Lower leg skin (tissue), 4 donors: ENCODE measurements around the gene GAL3ST2. TPM values are rescaled to one million over a fixed set of nuclear protein-coding genes. Genes with fewer than 3 reads are reported as not detected.

ENCODE experiments used
- DNase-seq, 2 donors: peaks; one replicate each; pipeline ENCODE4 v3.0.0-alpha.2; 2019; ENCODE audit warnings: low spot score in 2 of 2
- H3K4me3 ChIP-seq: fragments of 200-600 bp; sonication (generic); 2 replicates; pipeline ENCODE4 v1.5.1; 2017; ENCODE audit warnings: mild to moderate bottlenecking, low read depth; ENCODE audit not compliant: poor library complexity, severe bottlenecking
- POLR2A ChIP-seq, 2 donors: fragments of 450-650 bp; IDR thresholded peaks; one replicate each; pipeline ENCODE4 v1.6.1; 2016 to 2017; ENCODE audit warnings: antibody characterized with exemption in 2 of 2, mild to moderate bottlenecking in 1 of 2, moderate library complexity in 1 of 2
- WGBS, 2 donors: methylation state at CpG; one replicate each; pipeline ENCODE4 v1.1.5; 2018; 5-methylcytosine and 5-hydroxymethylcytosine counted together
- intact Hi-C: fragments of 100-400 bp; cut with DNase I; formaldehyde crosslinking; loops from one replicate; pipeline ENCODE4 v1.15.0; 2023; ENCODE audit warnings: low total_unique reads
- total RNA-seq, 4 donors: library from RNA; depleted of rRNA; stranded (reverse); fragments of >200 nt; gene quantifications; one replicate each; pipeline ENCODE4 v1.1.0, GENCODE V29; 2016
- TF ChIP-seq, protein P1 (sequence below), 3 donors: fragments of 450-650 bp; IDR thresholded peaks; one replicate each; pipeline ENCODE4 v1.5.1; 2016; ENCODE audit warnings: antibody characterized with exemption in 3 of 3, mild to moderate bottlenecking in 3 of 3, moderate library complexity in 2 of 3

The GAL3ST2 gene
- total RNA-seq, 4 donors from 2014 or later: 0.34 to 4.7 (median 0.54) TPM

DNA sequence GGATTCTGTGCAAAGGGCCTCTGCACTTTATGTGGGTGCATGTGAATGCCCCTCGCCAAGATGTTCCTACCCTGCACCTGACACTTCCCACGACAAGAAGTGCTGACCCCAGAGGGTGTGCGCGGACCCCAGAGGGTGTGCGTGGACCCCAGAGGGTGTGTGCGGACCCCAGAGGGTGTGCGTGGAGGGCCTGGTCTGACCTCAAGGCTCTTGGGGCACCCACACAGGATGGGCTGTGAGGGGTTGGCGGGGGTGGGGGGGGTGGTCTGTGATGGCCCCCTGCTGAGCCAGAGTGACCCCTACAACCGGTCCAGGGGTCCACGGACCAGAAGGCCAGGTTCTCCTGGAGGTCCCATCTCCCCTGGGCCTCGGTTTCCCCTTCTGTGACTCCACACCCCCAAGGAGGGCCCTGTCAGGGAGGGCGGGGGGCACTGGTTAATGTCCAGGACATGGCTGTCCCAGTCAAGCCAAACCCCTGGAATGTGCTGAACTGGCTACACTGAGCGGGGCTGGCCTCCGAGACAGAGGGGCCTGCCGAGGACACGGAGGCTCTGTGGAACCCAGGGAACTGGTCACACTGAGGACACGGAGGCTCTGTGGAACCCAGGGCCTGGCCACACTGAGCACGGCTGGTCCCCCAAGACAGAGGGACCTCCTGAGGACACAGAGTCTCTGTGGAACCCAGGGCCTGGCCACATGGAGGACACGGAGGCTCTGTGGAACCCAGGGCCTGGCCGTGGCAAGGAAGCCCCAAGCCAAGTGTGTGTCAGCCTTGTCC lies 35.5 kb downstream of the GAL3ST2 start:
- DNase-seq: peak in 1 of 2 donors; percentile 84
- WGBS, 2 donors: 87 to 92% methylated on average over 16 to 19 of the region's 20 CpGs
- TF ChIP-seq, protein P1, sequence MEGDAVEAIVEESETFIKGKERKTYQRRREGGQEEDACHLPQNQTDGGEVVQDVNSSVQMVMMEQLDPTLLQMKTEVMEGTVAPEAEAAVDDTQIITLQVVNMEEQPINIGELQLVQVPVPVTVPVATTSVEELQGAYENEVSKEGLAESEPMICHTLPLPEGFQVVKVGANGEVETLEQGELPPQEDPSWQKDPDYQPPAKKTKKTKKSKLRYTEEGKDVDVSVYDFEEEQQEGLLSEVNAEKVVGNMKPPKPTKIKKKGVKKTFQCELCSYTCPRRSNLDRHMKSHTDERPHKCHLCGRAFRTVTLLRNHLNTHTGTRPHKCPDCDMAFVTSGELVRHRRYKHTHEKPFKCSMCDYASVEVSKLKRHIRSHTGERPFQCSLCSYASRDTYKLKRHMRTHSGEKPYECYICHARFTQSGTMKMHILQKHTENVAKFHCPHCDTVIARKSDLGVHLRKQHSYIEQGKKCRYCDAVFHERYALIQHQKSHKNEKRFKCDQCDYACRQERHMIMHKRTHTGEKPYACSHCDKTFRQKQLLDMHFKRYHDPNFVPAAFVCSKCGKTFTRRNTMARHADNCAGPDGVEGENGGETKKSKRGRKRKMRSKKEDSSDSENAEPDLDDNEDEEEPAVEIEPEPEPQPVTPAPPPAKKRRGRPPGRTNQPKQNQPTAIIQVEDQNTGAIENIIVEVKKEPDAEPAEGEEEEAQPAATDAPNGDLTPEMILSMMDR (IDR thresholded peaks at IDR 0.05): no peak
- no peak for TF ChIP-seq POLR2A (IDR thresholded peaks at IDR 0.05)
- intact Hi-C loops: no loop called here
- H3K4me3 ChIP-seq: no peak overlapping the region

DNA sequence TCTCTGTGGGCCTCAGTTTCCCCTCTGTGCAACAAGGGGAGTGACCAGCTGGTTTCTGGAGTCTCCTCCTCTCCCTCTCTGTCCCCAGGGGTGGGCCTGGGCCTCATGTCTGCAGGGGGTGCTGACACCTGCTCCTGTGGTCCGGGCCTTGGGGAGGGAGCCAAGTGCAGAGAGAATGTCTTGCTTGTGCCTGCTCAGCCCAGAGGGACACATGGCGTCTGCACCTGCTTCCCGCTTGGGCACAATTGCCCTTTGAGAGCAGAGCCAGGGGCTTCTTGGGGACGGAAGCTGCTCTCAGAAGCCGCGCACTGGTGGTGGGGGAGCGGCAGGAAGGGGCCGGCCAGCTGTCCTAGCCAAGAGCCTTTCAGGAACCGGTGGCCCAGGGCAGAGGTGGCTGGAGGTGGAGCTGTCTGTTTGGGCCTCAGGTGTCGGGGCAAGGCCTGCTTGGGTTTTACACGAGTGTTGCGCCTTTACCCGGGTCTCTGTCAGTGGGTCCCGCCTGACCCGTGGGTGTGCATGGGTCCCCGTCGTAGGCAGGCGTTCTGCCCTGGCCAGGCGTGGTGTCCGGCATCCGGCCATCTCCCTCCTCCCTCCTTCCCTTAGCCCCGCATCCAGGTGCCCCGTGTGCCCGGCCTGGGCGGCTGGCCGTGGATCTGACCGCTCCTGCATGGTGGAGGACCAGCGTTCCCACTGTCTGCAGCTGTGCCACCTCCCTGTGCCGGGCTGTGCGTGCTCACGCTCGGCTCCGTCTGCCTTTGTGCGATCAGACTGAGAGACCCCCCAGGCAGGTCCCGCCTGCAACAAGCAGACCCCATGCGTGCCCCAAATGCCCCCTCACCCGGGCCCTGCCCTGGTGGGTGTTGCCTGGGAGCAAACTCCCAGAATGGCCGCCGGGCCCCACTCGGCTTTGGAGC lies 36.4 kb downstream of the GAL3ST2 start:
- TF ChIP-seq, protein P1 (IDR thresholded peaks at IDR 0.05): no peak
- TF ChIP-seq POLR2A (IDR thresholded peaks at IDR 0.05): no peak
- 85 to 89% methylated on average over 38 to 39 of the region's 40 CpGs for WGBS, 2 donors
- no peak for DNase-seq
- H3K4me3 ChIP-seq: no peak overlapping the region
- intact Hi-C loops: no loop called here

DNA sequence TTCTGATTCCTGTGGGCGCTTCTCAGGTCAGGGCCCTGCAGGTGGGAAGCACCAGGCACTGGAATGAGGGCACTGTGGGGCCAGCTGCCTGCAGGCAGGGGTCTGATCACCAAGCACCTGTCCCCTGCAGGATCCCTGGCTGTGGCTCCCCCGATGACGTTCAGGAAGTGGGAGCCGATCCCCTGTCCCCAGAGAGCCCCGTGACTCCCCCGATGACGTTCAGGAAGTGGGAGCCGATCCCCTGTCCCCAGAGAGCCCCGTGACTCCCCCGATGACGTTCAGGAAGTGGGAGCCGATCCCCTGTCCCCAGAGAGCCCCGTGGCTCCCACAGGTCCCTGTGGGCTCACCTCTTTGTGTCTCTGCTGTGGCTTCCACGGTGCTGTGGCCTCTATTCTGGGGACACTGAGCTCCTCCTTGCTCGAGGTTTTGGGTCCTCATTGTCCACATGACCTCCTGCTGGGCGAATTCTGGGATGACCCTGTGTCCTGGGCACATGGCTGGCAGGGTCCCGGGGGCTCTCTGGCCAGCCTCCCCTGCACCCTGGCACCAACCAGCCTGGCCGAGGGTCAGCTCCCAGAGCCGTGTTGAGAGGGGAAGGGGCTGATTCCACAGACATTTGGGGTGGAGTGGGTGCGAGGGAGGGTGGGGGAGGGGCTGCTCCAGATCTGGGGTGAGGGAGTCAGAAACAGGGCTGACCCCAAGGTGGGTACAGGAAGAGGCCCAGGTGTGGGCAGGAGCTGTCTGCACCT lies 37.2 kb downstream of the GAL3ST2 start:
- DNase-seq: peak in 1 of 2 donors; percentile 78

DNA sequence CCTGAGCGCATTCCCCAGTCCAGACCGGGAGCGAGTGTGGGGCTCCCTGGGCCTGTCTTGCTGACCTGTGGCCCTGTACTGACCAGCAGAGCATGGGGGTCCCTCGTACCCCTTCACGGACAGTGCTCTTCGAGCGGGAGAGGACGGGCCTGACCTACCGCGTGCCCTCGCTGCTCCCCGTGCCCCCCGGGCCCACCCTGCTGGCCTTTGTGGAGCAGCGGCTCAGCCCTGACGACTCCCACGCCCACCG lies 37.7 kb downstream of the GAL3ST2 start:
- DNase-seq: no peak
- intact Hi-C loops: no loop called here
- 91 to 95% methylated on average over 6 to 13 of the region's 17 CpGs for WGBS, 2 donors
- no peak overlapping the region for H3K4me3 ChIP-seq
- TF ChIP-seq POLR2A (IDR thresholded peaks at IDR 0.05): no peak
- TF ChIP-seq, protein P1 (IDR thresholded peaks at IDR 0.05): no peak

More for the DNA sequence above, 37.2 kb downstream of the GAL3ST2 start:
- no peak overlapping the region for H3K4me3 ChIP-seq
- intact Hi-C loops: no loop called here
- 56 to 58% methylated on average over 13 to 16 of the region's 20 CpGs for WGBS, 2 donors
- no peak for TF ChIP-seq POLR2A (IDR thresholded peaks at IDR 0.05)
- TF ChIP-seq, protein P1 (IDR thresholded peaks at IDR 0.05): no peak

DNA sequence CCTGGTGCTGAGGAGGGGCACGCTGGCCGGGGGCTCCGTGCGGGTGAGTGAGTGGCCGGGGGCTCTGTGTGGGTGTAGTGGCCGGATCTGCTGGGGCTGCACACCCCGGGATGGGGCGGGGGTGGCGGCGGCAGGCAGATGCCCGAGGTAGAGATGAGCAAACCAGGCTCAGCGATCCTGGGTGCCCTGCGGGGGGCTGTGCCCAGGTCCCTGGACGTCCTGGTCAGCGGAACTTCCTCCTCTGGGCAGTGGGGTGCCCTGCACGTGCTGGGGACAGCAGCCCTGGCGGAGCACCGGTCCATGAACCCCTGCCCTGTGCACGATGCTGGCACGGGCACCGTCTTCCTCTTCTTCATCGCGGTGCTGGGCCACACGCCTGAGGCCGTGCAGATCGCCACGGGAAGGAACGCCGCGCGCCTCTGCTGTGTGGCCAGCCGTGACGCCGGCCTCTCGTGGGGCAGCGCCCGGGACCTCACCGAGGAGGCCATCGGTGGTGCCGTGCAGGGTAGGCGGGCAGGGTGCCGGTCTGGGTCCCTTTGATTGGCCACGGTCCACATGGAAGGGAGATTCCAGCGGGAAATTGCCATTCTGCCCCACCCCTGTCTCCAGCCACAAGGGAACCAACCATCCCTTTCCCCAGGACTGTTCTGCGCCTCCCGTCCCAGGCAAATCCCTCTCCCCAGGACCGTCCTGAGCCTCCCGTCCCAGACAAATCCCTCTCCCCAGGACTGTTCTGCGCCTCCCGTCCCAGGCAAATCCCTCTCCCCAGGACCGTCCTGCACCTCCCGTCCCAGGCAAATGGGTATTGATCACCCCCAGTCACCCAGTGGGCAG lies 38.2 kb downstream of the GAL3ST2 start:
- intact Hi-C loops: no loop called here
- DNase-seq: peak in 1 of 2 donors; percentile 84
- H3K4me3 ChIP-seq: no peak overlapping the region
- 84 to 90% methylated on average over 40 to 42 of the region's 52 CpGs for WGBS, 2 donors
- no peak for TF ChIP-seq POLR2A (IDR thresholded peaks at IDR 0.05)
- TF ChIP-seq, protein P1 (IDR thresholded peaks at IDR 0.05): no peak
